DMS 273 (cell line): ENCODE results near the gene F2R.
"Not testable (repeated sequence)": the region's sequence is repeated elsewhere in the genome, so short reads cannot be mapped to it uniquely, and the experiment has no call there.

Source experiments
- DNase-seq: peaks from one replicate; lab custom pipeline; 2025; ENCODE audit not compliant: unreplicated experiment; lab: John Stamatoyannopoulos, UW

Gene F2R

DNA sequence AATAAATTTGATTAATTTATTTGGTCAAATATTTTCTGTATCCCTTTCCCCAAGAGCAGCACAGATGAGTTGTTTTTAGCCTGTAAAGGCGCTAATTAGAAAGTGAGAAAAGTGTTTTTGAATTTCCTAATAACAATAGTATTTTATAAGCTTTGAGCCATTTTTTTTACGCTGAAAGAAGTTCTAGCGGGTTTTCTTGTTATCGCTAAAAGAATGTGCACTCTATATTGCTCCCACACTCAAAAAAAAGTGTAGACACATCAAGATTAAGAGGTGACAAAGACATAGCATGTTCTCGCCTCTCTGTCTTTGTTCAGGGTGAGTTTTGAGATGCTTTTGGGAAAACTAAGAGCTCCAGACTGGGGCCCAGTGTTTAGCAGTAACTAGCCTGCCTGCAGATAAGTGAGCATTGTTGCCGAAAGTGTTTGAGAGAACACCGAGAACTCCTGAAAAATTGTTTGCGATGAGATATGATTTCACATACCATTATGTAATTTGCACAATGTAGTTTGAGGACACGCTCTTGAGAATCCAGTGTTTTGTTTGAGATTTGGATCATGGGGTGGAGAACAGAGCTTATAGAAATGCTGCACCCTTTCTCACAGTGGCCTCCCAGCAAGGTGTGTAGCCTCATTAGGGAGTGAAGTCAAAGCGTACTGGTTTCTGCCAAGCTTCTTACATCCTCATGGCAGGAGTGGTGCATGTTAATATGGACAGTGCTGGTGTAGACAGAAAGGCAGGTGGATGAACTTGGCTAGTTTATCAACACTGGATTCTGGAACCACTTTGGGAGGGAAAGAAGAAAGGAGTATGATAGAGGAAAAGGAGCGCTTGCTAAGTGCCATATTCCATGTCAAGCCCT, 1.5 kb downstream of the F2R start:
- DNase-seq = no peak

DNA sequence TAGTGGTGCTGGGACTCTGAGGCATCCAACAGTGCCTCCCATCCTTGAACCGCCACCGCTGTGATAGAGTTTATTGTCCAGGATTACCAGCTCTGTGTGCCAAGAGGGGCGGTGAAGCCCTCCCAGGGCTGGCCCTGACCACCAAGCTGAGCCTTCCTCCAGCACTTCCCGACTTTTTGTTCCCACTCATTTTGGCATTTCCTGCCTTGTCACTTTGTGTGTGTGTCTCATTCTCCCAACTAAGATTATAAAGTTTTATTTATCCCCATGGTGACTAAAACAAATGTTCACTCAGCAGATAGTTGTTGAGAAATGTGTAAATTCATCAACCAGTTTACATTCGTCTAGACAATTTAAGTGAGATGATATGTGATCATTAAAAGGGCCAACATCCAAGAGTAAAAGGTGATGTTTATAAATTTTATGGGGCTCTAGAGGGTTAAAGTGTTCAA, 2.5 kb downstream of the F2R start:
- DNase-seq = no peak

DNA sequence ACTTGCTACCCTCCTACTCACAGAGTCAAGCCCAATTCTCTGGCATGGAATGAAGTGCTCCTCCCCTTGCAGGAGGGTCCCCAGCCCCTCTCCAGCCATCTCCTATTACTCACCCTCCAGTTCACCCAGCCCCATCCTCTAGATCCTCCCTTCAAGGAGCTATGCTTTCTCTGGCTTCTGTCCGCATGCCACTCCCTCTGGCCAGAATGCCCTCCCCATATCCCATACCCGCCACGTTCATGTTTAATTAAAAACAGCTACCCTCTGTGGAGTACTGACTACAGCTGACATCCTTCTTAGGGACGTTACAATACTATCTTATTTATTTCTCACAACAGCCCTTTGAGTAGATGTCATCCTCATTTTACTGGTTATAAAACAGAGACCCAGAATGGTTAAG, 3.0 kb downstream of the F2R start:
- no peak for DNase-seq

DNA sequence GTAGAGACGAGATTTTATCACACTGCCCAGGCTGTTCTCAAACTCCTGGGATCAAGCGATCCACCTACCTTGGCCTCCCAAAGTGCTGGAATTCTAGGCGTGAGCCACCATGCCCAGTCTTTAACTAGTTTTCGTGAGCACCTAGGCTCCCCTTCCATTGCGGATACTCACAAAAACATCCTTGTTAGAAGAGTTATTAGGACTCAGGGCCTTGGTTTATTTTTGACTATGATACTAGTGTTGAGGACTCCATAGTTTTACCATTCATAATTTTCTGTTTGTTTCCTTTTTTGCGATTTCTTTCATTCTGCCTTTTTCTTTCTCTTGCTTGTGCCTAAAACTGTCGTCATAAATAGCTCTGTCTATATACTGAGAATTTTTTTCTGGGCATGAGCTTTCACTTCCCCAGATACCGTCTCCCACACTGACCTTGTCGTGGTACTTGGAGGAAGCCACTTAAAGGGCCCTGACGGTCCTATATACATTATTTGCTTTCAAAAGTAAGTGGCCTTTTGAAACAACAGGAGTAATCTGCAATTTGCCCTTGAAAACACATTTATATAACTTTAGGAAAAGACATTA, 5.2 kb downstream of the F2R start:
- DNase-seq = no peak

DNA sequence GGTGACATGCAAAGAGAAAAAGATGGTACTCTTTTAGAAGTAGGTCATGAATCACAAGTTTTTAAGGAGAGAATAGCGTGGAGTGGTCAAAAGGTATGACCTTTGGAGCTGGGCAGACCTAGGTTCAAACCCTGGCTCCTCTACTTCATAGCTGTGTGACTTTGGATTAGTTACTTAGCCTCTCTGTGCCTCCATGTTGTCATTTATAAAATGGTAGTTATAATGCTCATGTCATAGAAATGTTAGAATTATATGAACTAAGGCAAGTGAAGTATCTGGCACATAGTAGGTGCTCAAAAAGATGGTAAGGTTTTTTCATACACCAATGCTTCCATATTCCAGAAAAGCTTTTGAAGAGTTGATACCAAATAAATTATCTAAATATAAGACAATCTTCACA, 7.3 kb downstream of the F2R start:
- no peak for DNase-seq

DNA sequence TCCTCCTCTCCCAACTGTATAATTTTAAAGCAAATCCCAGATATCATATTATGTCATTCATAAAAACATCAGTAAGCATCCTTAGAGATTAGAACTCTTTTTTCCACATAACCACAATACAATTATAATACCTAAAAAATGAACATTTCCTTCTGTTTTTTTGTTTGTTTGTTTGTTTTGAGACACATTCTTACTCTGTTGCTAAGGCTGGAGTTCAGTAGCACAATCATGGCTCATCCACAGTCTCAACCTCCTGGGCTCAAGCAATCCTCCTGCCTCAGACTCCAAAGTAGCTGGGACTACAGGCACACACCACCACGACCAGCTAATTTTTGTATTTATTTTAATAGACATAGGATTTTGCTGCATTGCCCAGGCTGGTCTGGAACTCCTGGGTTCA, 8.0 kb downstream of the F2R start:
- DNase-seq = no peak

DNA sequence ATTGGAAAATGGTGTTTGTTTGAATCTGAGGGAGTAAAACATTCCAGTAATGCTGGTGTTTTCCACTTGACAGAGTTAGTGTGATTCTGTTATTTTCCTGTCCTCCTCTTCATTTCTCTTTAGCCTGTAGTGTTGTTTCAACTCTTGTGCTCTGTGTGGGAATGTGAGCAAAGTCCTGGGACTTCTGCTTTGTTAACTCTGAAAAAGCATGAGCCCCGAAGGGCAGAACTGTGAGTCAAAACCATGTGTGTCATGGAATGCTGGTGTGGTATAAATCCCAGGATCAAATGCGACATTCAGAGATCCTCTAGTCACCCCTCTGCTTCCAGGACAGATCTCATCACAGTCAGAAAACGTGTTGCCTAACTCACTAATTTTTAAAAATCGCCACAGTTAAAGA, 8.9 kb downstream of the F2R start:
- DNase-seq = no peak

DNA sequence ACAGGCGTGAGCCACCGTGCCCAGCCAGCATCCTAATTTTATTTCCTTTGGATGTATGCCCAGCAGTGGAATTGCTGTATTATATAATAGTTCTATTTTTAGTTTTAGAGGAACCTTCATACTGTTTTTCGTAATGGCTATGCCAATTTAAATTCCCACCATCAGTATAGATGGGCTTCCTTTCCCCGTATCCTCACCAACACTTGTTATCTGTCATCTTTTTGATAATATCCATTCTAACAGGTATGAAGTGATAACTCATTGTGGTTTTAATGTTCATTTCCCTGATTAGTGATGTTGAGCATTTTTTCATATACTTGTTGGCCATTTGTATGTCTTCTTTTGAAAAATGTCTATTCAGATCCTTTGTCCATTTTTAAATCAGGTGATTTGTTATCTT, 13.0 kb downstream of the F2R start:
- DNase-seq = no peak

DNA sequence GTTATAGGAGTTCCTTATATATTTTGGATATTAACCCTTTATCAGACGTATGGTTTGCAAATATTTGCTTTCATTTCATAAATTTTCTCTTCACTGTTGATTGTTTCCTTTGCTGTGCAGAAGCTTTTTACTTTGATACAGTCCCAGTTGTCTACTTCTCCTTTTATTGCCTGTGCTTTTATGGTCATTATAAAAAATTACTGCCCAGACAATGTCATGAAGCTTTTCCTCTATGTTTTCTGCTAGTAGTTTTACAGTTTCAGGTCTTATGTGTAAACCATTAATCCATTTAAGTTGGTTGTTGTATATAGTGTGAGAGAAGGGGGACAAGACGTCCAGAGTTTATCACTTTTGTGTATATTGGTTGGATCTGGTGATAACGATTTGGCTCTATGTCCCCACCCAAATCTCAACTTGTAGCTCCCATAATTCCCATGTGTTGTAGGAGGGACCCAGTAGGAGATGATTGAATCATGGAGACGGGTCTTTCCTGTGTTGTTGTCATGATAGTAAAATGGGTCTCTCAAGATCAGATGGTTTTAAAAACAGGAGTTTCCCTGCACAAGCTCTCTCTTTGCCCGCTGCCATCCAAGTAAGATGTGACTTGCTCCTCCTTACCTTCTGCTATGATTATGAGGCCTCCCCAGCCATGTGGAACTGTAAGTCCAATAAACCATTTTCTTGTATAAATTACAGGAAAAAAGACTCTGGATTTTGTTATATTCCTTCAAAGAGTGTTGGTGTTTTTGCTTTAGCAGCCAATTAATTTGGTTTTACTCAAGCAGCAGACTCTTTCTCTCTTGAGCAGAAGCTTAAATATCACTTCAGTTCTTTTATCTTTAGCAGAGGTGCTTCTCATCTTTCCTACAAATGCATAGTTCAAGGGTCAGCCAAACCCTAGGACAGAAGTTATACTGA, 13.7 kb downstream of the F2R start:
- DNase-seq = no peak

DNA sequence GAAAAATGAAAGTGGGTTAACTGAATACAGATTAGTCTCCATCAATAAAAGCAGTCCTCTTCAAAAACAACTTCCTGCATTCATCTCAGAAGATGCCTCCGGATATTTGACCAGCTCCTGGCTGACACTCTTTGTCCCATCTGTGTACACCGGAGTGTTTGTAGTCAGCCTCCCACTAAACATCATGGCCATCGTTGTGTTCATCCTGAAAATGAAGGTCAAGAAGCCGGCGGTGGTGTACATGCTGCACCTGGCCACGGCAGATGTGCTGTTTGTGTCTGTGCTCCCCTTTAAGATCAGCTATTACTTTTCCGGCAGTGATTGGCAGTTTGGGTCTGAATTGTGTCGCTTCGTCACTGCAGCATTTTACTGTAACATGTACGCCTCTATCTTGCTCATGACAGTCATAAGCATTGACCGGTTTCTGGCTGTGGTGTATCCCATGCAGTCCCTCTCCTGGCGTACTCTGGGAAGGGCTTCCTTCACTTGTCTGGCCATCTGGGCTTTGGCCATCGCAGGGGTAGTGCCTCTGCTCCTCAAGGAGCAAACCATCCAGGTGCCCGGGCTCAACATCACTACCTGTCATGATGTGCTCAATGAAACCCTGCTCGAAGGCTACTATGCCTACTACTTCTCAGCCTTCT, 16.6 kb downstream of the F2R start:
- no peak for DNase-seq

DNA sequence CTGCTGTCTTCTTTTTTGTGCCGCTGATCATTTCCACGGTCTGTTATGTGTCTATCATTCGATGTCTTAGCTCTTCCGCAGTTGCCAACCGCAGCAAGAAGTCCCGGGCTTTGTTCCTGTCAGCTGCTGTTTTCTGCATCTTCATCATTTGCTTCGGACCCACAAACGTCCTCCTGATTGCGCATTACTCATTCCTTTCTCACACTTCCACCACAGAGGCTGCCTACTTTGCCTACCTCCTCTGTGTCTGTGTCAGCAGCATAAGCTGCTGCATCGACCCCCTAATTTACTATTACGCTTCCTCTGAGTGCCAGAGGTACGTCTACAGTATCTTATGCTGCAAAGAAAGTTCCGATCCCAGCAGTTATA, 17.1 kb downstream of the F2R start:
- no peak for DNase-seq

DNA sequence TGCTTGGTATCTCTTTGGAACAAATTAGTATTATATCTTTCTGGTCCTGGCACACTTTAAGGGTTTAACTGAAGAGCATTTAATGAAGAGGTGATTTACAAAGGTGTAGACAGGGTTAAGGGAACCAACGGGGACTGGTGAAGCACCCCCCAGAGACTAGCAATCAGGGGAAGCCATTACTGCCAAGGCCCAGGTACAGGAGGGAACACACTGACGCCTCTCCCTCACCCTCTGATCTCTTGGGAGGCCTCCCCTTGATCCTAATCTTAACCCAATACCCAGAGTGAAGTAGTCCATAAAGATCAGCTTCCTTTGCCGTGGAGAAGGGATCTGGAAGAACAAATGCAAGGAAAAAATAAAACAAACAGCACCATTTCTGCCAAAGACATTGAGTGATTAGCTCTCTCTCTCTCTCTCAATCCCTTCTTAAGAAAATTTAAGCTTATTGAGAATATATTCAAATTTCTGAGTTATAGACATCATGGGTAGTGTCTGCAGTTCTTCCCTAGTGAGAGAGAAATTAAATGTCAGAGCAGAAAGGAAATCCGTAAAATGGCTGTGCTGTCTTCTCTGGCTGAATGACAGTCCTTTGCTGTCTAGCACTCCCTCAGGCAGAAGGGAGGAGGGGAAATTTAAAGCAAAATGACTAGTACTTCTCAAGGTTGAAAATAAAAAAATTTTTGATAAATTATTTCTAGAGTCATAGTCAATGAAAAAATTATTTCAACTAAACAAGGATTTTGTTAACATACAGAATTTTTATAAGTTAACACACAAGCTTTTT, 20.0 kb downstream of the F2R start:
- DNase-seq = no peak

DNA sequence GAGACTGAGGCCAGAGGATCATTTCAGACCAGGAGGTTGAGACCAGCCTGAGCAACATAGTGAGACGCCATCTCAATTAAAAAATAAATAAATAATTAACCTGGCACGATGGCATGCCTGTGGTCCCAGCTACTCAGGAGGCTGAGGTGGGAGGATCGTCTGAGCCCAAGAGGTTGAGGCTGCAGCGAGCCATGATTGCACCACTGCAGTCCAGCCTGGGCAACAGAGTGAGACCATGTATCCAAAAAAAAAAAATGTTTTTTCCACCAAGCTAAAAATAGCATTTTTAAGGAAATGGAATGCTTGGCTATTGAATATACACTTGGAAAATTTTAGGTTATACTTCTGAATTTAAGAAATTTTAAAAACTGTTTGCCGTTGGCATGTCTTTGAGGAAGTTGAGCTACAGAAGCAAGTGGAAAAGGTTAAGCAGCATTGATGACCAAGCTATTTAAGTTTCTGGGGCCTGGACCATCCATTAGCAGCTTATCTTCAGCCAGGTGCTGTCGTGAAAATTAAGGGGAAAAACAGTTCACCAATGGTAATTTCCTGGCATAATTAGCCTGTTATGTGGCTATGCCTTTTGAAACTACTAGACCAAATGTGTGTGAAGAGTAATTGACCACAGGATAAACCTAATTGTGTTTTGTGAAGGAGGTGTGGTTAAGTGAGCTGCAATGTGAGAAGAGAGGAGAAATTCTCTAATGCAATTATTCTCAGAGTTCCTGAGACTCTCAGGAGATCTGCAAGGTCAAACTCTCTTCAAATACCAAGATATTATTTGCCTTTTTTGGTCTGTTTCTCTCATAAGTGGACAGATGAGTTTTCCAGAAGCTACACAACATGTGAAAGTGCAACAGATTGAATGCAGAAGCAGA, 21.0 kb downstream of the F2R start:
- DNase-seq = peak; percentile 25

DNA sequence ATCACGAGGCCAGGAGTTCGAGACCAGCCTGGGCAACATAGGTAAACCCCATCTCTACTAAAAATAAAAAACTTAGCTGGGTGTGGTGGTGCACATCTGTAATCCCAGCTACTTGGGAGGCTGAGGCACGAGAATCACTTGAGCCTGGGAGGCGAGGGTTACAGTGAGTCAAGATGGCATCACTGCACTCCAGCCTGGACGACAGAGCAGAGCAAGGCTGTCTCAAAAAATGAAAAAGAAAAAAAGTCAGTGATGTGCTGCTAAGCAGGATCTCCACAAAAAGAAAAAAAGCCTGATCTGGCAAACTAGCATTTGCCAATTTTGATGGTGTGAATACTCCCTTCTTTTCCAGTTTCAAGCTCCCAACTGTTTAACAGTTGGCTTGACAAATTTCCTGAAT, 21.9 kb downstream of the F2R start:
- DNase-seq = no peak

DNA sequence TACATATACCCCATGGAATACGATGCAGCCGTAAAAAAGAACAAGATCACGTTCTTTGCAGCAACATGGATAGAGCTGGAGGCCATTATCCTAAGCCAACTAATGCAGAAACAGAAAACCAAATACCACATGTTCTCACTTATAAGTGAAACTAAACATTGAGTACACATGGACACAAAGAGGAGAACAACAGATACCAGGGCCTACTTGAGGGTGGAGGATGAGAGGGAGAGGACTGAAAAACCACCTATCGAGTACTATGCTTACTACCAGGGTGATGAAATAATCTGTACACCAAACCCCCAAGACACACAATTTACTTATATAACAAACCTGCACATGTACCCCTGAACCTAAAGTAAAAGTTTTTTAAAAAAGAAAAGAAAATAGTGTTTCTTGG, 25.6 kb downstream of the F2R start:
- DNase-seq = not testable (repeated sequence)

DNA sequence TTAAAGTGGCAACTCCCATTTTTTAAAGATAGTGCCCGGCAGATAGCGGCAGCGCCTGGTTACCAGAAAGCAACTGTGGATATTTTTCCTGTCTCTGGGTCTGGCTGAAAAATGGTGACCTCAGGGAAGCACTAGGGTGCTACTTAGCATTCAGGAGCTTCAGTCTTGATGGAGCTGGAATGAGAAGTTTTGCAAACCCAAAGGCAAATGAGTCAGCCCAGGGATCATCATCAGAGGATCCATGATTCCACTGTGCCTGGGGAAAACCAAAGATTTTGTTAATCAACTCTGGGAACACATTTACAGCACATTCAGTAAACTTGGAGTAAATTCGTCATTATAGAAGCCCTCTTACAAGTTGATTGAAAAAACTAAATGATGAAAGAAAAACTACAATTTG, 26.7 kb downstream of the F2R start:
- DNase-seq = no peak

DNA sequence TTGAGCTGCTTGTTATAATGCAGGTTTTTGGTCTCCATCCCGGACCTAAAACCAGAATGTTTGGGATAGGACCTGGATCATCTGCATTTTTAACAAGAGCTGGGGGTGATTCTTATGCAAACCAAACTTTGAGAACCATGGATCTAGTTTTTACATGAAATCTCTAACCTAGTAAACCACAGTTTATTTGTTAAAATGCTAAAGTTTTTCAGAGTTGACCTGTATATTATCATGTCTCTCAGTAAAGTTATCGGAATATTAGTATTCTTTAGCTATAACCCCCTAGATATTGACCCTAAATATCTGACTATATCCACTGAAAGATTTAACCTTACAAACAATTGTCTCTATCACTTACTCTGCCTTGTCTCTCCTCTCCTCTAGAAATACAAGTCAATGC, 28.7 kb downstream of the F2R start:
- no peak for DNase-seq

DNA sequence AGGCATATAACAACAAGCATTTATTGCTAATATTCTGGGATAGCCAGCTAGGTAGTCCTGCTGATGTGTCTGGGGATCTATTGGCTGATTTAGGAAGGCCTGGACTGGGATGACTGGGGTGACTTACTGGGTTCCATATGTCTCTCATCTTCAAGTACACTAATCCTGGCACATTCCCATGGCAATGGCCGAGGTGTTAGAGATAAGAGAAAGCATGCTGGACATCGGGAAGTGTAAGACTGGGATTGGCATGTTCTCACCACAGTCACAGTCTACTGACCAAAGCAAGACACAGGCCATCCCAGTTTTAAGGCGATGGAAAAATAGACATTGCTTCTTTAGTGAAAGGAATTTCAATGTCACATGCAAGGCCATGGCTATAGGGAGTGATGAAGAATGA, 29.7 kb downstream of the F2R start:
- DNase-seq = no peak

DNA sequence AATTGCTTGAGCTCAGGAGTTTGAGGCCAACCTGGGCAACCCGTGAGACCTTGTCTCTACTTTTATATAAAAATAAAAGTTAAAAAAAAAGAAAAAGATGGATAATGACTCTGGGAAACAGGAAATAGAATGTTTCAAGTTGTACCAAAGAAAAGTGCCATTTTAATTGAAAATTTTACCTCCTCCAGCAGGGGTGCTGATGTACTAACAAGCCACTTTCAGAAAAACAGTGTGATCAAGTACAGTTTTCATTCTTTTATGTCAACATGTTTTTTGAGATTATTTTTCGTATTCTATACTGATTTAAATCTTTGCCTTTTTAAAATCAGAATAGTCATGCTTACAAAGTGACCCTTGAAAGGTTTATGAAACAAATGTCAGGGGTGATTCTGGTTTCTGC, 30.8 kb downstream of the F2R start:
- no peak for DNase-seq

DNA sequence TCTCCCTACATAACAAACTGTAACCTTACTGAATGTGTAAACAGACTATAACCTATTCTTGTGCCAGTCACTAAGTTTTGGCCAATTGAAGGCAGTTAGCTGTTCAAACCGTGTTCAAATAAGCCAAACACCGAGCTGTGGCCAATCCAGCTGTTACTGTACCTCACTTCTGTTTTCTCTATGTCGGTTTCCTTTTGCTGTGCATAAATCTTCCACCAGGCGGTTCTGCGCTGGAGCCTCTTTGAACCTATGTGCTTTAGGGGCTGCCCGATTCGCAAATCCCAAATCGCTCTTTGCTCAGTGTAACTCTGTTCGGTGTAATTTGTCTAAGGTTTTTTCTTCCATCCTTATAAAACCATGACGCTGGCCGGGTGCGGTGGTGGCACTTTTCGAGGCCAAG, 31.8 kb downstream of the F2R start:
- DNase-seq = no peak
